ENCODE measurements around the gene FKRP.

- TF ChIP-seq CTCF (IDR thresholded peaks at IDR 0.05) (no peak), POLR2A (IDR thresholded peaks at IDR 0.05) (no peak)
These were observed 23.9 kb upstream of the FKRP start for GRCh38 chr19:46722004-46722380.

Measured in testis (tissue), 2 donors.